ENCODE data around the gene DYSF.

DYSF gene

GRCh38 chr2:71575966-71576365 is 122.6 kb downstream of the DYSF start:
- DNase-seq (ENCODE audit: low read depth, low spot score): no peak
- no peak overlapping the region for H3K4me3 ChIP-seq (ENCODE audit: low read depth, low read length)
- TF ChIP-seq CTCF (IDR thresholded peaks at IDR 0.05; ENCODE audit: insufficient read depth, low read length, missing control alignments): no peak
- CTCF ChIA-PET: interaction anchor here (1.0 to 2.0 kb wide), 2 partner anchors 28 to 34 kb away, joined by 3 to 7 read pairs; no protein-coding TSS in a partner anchor
- POLR2A ChIA-PET: no interaction called here

GRCh38 chr2:71576541-71576940 is 123.2 kb downstream of the DYSF start:
- no peak for TF ChIP-seq CTCF (IDR thresholded peaks at IDR 0.05; ENCODE audit: insufficient read depth, low read length, missing control alignments)
- CTCF ChIA-PET: interaction anchor here (1.0 to 2.0 kb wide), 2 partner anchors 29 to 33 kb away, joined by 3 to 7 read pairs; no protein-coding TSS in a partner anchor
- POLR2A ChIA-PET: no interaction called here
- no peak overlapping the region for H3K4me3 ChIP-seq (ENCODE audit: low read depth, low read length)
- DNase-seq (ENCODE audit: low read depth, low spot score): no peak

GRCh38 chr2:71577209-71577608 is 123.8 kb downstream of the DYSF start:
- CTCF ChIA-PET: no interaction called here
- POLR2A ChIA-PET: no interaction called here
- DNase-seq (ENCODE audit: low read depth, low spot score): no peak
- H3K4me3 ChIP-seq (ENCODE audit: low read depth, low read length): no peak overlapping the region
- no peak for TF ChIP-seq CTCF (IDR thresholded peaks at IDR 0.05; ENCODE audit: insufficient read depth, low read length, missing control alignments)

- ChIA-PET CTCF (interaction anchor here (1.2 kb wide), 1 partner anchor 15 kb away, joined by 3 read pairs; no protein-coding TSS in a partner anchor), POLR2A (no interaction called here)
- H3K4me3 ChIP-seq (ENCODE audit: low read depth, low read length): no peak overlapping the region
- DNase-seq (ENCODE audit: low read depth, low spot score): no peak
- TF ChIP-seq CTCF (IDR thresholded peaks at IDR 0.05; ENCODE audit: insufficient read depth, low read length, missing control alignments): no peak
Measured at GRCh38 chr2:71578767-71579342, 125.5 kb downstream of the DYSF start.

GRCh38 chr2:71581026-71581425 is 127.7 kb downstream of the DYSF start:
- ChIA-PET CTCF (no interaction called here), POLR2A (no interaction called here)
- DNase-seq (ENCODE audit: low read depth, low spot score): no peak
- TF ChIP-seq CTCF (IDR thresholded peaks at IDR 0.05; ENCODE audit: insufficient read depth, low read length, missing control alignments): no peak
- no peak overlapping the region for H3K4me3 ChIP-seq (ENCODE audit: low read depth, low read length)

GRCh38 chr2:71583876-71584275 is 130.5 kb downstream of the DYSF start:
- POLR2A ChIA-PET: no interaction called here
- DNase-seq (ENCODE audit: low read depth, low spot score): no peak
- TF ChIP-seq CTCF (IDR thresholded peaks at IDR 0.05; ENCODE audit: insufficient read depth, low read length, missing control alignments): no peak
- CTCF ChIA-PET: interaction anchor here (1.2 to 1.4 kb wide), 2 partner anchors 27 to 210 kb away, joined by 3 to 4 read pairs; no protein-coding TSS in a partner anchor
- H3K4me3 ChIP-seq (ENCODE audit: low read depth, low read length): no peak overlapping the region

Data from AG04449 (cell line).